Forelimb muscle (tissue), 1 donor: ENCODE measurements around the gene HERC5. TPM values are rescaled to one million over a fixed set of nuclear protein-coding genes. Genes with fewer than 3 reads are reported as not detected.
"Not testable (repeated sequence)": the region's sequence is repeated elsewhere in the genome, so short reads cannot be mapped to it uniquely, and the experiment has no call there.

Source experiments
- DNase-seq: peaks from one replicate; pipeline ENCODE4 v3.0.0-alpha.2; 2013; ENCODE audit warnings: low read depth
- polyA plus RNA-seq: library from polyadenylated mRNA; unstranded; fragments of 120-200 nt; gene quantifications from one replicate; pipeline ENCODE4 v1.2.1, GENCODE V29; 2013; ENCODE audit not compliant: insufficient read length

The HERC5 gene
- polyA plus RNA-seq, 1 donor: 2.6 TPM

- not testable (repeated sequence) for DNase-seq
Observed at GRCh38 chr4:88448211-88448765, 8.6 kb upstream of the HERC5 start.

- DNase-seq: no peak
Observed at GRCh38 chr4:88448889-88449288, 8.0 kb upstream of the HERC5 start.

- no peak for DNase-seq
Observed at GRCh38 chr4:88449290-88449689, 7.6 kb upstream of the HERC5 start.

- DNase-seq: no peak
Observed at GRCh38 chr4:88451205-88451604, 5.7 kb upstream of the HERC5 start.

- no peak for DNase-seq
Observed at GRCh38 chr4:88452912-88453311, 4.0 kb upstream of the HERC5 start.

- DNase-seq: no peak
Observed at GRCh38 chr4:88457307-88458103, 586 bp downstream of the HERC5 start.

DNA sequence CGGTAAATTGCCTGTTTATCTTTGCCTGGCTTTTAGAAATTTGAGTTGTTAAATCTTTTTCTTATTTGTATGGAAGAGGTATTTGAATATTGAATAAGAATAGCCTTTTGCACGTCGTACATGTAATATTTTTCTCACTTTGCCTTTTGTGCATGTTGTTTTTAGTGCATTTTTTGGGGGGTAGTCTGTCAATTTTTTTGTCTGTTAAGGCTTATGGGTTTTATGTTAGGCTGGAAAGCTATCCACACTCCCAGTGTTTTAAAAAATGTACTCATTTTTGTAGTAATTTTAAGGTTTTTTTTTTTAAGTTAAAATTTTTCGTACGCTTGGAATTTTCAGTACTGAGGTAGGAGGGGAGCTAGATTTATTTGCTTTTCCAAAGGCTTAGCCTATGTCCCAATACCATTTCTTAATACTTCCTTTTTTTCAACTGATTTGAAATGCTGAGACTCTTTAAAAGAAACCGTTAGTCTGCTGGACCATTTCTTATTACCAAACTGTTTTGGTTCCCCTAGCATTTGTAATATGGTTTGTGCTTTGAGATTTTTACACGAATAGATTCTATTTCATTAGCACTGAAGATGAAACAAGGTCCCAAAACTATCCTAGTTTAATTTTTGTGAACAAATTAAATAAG is 1.3 kb downstream of the HERC5 start:
- no peak for DNase-seq

DNA sequence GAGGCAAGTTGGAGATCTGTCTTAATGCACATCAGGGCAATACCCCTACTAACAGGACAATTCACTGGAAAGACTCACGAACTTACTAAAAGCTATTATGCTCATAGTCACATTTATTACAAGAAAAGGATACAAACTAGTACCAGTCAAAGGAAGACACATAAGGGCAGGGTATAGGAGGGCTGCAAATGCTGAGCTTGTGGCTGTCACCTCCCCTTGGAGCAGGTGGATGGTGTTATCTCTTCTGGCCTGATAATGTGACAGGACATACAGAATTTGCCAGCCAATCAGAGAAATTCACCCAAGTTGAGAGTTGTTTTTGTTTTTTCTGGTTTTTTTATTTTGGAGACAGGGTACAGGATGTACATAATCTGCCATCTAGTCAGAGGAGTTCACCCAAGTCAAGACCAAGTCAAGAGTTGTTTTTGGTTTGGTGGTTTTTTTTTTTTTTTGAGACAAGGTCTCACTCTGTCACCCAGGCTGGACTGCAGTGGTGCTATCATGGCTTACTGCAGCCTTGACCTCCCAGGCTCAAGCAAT is 8.8 kb downstream of the HERC5 start:
- no peak for DNase-seq

GRCh38 chr4:88467392-88467791 is 10.5 kb downstream of the HERC5 start:
- no peak for DNase-seq

- DNase-seq: no peak
Observed at GRCh38 chr4:88477229-88477860, 20.4 kb downstream of the HERC5 start.

GRCh38 chr4:88478247-88478646 is 21.3 kb downstream of the HERC5 start:
- DNase-seq: no peak

DNA sequence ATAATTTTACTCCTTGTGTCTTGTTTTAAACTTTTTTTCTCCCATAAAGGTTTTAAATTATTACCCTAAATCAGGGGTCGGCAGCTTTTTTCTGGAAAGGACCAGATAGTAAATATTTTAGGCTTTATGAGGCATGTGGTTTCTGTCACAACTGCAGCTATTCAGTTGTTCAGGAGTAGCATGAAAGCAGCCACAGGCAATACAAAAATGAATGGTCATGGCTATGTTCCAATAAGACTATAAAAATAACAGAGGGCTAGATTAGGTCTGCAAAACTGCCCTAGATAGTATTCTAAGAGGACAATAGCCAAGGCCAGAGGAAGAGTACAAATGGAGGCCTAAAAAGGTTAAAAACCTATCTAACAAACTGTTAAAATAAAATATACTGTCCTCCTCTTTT is 24.6 kb downstream of the HERC5 start:
- no peak for DNase-seq

GRCh38 chr4:88489100-88489761 is 32.3 kb downstream of the HERC5 start:
- no peak for DNase-seq

DNA sequence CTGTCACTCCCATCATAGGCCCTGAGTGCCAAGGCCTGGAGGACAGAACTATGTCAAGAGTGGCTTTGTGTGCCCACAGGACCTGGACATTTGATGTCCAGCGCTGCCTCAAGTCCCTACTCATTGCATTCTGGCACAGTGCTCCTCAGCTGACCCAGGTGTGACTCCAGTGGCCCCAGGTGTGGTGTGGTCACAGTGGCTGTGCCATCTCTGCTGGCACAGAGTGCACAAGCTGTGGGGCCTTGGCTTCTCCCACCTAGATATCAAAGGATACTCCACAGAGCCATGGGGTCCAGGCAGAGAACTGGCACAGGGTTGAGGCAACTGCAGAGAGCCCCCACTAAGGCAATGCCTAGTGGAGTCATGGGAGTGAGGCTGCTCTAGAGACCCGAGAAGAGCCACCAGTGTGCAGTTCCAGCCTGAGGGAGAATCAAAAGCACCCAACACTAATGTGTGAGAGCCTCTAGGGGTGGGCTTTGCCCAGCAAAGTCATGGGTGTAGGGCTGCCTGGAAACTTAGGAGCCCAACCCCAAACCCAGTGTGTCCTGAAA is 41.0 kb downstream of the HERC5 start:
- DNase-seq: no peak

- no peak for DNase-seq
Observed at GRCh38 chr4:88503344-88503743, 46.4 kb downstream of the HERC5 start.

- DNase-seq: no peak
Observed at GRCh38 chr4:88511236-88511635, 54.3 kb downstream of the HERC5 start.

DNA sequence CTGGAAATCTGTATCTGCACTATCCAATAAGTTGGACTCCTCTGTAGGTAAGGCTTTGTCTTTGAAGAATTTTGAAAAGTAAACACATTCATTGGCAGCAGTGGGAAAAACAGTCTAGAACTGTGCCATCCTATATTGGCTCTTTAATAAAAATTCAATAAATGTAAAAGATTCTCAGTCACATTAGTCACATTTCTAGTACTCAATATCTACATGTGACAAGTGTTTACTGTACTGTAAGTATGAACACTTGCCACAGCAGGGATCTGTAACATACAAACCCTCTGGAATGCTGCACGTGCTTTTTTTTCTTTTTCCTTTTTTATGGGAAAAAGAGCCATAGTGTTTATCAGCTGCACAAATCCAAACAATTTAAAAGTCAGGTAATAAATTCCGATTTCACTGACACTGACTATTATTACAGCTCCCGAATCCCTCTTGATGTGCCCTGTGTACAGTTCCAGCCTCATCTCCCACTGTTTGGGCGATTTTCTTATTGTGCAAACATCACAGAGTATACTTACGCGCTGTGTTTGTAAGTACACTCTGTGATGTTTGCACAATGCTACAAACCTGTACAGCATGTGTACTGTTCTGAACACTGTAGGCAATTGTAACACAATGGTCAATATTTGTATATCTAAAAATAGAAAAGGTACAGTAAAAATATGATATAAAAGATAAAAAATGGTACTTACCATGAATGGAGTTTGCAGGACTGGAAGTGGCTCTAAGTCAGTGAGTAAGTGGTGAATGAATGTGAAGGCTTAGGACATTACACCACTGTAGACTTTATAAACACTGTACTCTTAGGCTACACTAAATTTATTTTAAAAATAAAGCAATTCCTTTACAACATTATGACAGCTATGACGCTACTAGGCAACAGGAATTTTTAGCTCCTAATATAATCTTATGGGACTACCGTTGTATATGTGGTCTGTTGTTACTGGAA is 57.9 kb downstream of the HERC5 start:
- no peak for DNase-seq

DNA sequence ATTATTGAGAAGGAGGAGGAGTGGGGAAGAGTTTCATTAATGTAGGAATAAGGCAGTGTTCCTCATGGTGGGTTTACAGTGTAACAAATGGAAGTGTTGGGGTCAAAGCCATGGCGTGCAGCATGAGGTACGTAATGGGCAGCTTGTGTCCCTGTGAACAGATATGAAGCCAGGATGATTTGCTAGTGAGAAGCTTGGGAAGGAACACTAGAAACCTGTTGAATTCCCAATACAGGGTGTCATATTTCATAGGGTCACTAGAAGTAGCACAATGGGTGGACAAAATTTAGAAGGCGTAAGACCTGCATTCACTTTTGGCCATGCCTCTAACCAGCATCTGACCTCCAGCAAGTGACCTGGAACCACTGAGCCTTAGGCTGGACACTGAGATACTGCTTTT is 59.8 kb downstream of the HERC5 start:
- DNase-seq: no peak

DNA sequence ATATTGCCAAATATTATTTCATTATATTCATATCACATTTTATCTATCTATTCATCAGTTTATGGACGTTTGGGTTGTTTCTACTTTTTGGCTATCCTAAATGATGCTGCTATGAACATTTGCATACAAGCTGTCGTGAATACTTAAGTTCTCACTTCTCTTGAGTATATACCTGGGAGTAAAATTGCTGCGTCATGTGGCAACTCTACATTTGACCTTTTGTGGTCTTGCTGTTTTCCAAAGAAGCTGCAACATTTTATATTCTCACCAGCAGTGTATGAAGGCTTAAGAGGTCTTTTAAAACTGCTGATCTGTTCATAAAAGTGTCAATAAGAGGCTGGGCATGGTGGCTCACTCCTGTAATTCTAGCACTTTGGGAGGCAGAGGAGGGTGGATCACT is 60.9 kb downstream of the HERC5 start:
- no peak for DNase-seq

DNA sequence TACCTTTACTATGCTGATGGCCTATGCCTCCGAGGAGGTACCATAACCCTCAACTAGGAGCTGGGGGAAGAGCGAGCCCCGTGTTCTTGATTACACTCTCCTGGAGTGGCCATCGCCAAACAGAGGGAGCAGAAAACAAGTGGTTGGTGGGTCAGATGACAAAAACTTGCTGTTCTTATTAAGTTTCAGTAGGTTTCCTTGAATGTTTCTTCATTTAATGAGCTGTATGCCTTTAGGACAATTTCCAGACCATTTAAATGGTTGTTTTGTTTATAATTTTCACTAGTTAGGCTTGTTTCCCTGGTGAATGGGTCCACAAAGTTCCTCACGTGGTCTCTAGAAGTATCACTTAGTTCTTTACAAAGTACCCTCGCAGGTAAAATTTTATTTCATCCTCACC is 62.0 kb downstream of the HERC5 start:
- no peak for DNase-seq
